Activated naive CD8-positive, alpha-beta T cell (primary cell): Measurements from ENCODE around the gene RBM12.
A peak's percentile ranks its signal among the peaks of the same experiment; 100 is the strongest.

Source experiments
- H3K27ac Mint-ChIP-seq: one replicate; pipeline ENCODE4 v1.8.0; 2021; ENCODE audit warnings: mixed read lengths
- H3K27me3 Mint-ChIP-seq: one replicate; pipeline ENCODE4 v1.8.0; 2021; ENCODE audit warnings: mixed read lengths
- H3K36me3 Mint-ChIP-seq: one replicate; pipeline ENCODE4 v1.8.0; 2021; ENCODE audit warnings: mixed read lengths
- H3K4me1 Mint-ChIP-seq: one replicate; pipeline ENCODE4 v1.8.0; 2021; ENCODE audit warnings: low read depth, mixed read lengths
- H3K4me3 Mint-ChIP-seq: one replicate; pipeline ENCODE4 v1.8.0; 2021; ENCODE audit warnings: mild to moderate bottlenecking, mixed read lengths
- H3K9me3 Mint-ChIP-seq: one replicate; pipeline ENCODE4 v1.8.0; 2021; ENCODE audit warnings: low read depth, mixed read lengths

The RBM12 gene

DNA sequence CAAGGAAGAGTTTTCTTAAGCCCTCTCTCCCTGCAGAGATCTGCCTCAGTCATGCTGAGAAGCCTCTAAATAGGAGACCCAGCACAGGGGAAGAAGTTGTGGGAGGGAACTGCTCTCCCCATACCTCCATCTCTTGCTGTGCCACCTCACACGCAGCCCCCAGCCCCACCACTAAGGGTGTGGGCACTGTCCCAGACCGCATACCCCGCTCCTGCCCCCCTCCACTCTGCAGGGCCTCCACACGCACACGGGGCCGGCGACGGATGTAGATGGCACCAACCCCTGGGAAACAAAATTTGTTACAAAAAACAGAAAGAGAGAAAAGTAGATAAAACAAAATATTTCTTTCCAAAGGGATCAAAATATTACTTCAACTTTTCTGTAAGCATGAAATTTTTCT is 10.2 kb upstream of the RBM12 start:
- H3K9me3 Mint-ChIP-seq: no peaks in the 10 kb centered on the region
- H3K4me3 Mint-ChIP-seq: no peak overlapping the region
- no peak overlapping the region for H3K27ac Mint-ChIP-seq
- H3K4me1 Mint-ChIP-seq: no peaks in the 10 kb centered on the region
- peaks cover 2% of the 10 kb centered on the region for H3K36me3 Mint-ChIP-seq
- H3K27me3 Mint-ChIP-seq: no peaks in the 10 kb centered on the region

DNA sequence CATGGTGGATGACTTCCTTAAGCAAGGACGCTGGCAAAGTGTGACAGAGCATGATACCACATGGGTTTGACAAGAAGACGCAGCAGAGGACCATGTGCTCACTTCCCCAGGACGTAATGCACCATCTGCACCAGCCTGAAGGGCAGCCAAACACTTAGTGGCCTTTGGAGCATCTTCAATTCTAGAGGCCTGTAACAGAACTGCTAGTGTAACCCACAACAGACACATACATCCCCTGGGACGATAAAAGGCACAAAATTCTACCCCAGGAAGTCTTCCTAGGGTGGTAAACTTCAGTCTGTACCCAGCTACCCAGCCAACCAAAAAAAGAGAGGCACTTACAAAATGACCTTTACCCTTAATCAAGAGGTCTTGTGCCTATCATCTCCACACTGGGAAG is 9.2 kb upstream of the RBM12 start:
- H3K4me1 Mint-ChIP-seq: no peaks in the 10 kb centered on the region
- H3K9me3 Mint-ChIP-seq: no peaks in the 10 kb centered on the region
- H3K27me3 Mint-ChIP-seq: no peaks in the 10 kb centered on the region
- peaks cover 3% of the 10 kb centered on the region for H3K36me3 Mint-ChIP-seq
- no peak overlapping the region for H3K4me3 Mint-ChIP-seq
- no peak overlapping the region for H3K27ac Mint-ChIP-seq

DNA sequence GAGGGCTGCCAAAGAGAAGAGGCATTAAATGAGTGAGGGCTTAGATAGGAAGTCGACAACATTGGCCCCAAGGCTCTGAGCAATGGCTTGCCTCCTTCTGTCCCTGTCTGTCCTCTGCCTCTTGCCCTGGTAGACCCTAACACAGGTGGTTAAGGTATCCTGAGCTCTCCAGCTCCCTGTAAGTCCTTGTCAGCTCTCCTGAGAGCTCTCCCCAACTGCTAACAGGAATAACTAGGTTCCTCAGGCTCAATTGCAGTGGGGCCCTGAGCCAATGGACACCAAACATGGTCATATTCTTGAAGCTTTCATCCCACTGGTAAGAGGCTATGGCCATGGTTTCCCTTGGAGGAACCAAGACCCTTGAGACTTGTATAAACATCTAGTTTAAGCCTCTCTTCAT is 5.0 kb upstream of the RBM12 start:
- peaks cover 3% of the 10 kb centered on the region for H3K4me1 Mint-ChIP-seq
- no peaks in the 10 kb centered on the region for H3K27me3 Mint-ChIP-seq
- H3K9me3 Mint-ChIP-seq: no peaks in the 10 kb centered on the region
- H3K36me3 Mint-ChIP-seq: peaks cover 11% of the 10 kb centered on the region
- no peak overlapping the region for H3K27ac Mint-ChIP-seq
- H3K4me3 Mint-ChIP-seq: no peak overlapping the region

DNA sequence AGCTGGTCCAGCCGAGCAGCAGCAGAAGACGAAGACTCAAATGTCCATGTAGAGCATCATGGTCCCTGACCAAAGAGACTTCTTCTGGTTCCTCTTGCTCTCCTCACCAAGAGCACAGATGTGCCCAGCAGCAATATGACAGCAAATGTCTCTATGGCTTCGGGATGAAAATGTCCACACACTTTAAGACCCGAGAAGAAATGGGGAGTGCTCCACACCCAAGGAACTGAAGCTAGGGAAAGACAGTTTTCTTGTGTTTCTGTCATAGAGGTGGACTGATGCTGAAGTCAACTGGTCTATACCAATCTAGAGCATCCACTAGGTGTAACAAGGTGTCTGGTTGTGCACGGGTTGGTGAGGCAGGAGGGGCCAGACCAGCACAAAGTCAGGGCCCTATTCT is 4.5 kb upstream of the RBM12 start:
- Mint-ChIP-seq H3K36me3 (peaks cover 11% of the 10 kb centered on the region), H3K27me3 (no peaks in the 10 kb centered on the region), H3K4me1 (peaks cover 3% of the 10 kb centered on the region), H3K27ac (no peak overlapping the region), H3K9me3 (no peaks in the 10 kb centered on the region), H3K4me3 (no peak overlapping the region)

DNA sequence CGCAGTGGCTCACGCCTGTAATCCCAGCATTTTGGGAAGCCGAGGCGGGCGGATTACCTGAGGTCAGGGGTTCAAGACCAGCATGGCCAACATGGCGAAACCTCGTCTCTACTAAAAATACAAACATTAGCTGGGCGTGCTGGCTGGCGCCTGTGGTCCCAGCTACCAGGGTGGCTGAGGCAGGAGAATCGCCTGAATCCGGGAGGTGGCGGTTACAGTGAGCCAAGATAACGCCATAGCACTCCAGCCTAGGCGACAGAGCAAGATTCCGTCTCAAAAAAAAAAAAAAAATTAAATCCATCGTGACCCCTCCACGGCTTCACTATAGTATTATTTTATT is 1.2 kb upstream of the RBM12 start:
- Mint-ChIP-seq H3K4me1 (peaks cover 26% of the 10 kb centered on the region), H3K27ac (no peak overlapping the region), H3K36me3 (peaks cover 15% of the 10 kb centered on the region), H3K27me3 (no peaks in the 10 kb centered on the region), H3K9me3 (no peaks in the 10 kb centered on the region), H3K4me3 (no peak overlapping the region)

DNA sequence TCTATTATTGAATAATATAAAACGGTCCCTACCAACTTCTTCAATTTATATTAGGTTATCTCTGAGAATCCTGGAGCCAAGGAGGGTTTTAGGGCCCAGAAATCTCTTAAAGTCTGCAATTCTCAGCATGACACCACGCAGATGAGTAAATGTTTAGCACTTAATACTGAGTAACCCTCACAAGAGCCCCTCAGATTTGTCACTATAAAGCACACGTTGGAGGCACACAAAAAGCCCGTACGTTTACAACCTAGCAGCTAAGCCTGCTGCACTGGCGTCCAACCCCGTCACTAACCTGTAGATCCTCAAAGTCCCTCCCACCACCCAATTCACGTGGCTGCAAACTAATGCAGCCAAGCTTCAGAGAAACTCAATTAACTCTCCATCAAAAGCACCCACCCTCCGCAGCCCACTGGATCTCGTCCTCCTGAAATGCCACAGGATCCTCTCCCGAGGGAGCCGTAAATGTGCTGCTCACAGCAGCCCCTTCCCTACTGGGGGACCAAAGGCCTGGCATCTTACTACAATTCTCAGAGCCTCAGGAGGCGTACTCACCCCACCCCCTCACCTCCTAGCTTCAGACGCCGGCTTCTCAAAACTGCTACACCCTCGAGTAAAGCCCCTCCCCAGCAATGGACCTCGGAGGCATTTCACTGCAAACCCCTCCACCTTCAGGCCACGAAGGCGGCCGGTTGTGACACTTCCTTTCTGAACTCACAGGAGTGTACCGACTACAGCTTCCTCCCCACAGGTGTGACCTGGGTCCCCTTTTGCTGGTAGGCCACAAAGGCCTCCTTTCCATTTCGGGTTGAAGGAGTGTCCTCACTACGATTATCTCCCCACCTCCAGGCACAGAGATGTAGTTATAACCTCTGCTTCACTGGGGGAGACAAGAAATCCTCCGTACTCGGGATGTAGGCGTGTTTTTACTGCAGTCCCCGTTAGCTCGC is 909 bp downstream of the RBM12 start:
- Mint-ChIP-seq H3K4me3 (peak overlapping the region; percentile 96), H3K9me3 (no peaks in the 10 kb centered on the region), H3K36me3 (peaks cover 13% of the 10 kb centered on the region), H3K27ac (peak overlapping the region; percentile 100), H3K4me1 (peaks cover 46% of the 10 kb centered on the region), H3K27me3 (no peaks in the 10 kb centered on the region)

DNA sequence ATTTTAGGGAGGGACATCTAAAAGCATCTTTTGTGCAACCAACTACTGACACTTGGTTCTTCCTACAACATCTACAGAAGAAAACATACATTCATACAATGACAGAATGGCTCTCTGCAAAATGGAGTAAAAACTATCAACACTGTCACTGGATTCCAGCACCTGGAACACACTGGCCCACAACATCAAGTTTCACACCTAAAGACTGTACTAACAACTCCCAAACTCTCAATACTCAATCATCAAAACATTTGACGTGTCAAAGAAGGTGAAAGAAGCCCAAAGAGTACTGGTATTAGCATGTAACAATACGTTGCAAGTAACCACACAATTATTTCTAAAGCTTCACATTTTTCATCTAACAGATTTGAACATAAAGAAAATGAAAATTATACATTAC is 2.1 kb downstream of the RBM12 start:
- Mint-ChIP-seq H3K27ac (peak overlapping the region; percentile 100), H3K36me3 (peaks cover 6% of the 10 kb centered on the region), H3K27me3 (no peaks in the 10 kb centered on the region), H3K4me3 (peak overlapping the region; percentile 96), H3K4me1 (peaks cover 55% of the 10 kb centered on the region), H3K9me3 (no peaks in the 10 kb centered on the region)

DNA sequence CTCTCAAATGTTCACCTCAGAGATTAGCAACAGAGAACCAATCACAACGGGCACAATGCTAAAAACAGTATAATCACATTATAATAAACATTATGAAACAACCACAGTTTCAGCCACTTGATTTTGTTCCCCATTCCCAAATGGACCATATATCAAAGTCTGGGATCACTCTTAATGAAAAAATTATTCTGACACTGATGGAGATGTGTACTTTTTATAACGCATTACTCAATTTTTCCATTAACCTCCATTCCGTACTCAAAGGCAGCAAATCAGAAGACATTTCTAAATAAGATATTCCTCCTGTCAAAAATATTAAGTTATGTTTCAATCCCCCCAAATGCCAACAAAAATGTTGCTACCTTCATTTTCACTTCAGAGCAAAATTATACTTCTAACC is 2.8 kb downstream of the RBM12 start:
- Mint-ChIP-seq H3K27me3 (no peaks in the 10 kb centered on the region), H3K36me3 (peaks cover 10% of the 10 kb centered on the region), H3K9me3 (no peaks in the 10 kb centered on the region), H3K27ac (peak overlapping the region; percentile 100), H3K4me1 (peaks cover 62% of the 10 kb centered on the region), H3K4me3 (peak overlapping the region; percentile 96)

DNA sequence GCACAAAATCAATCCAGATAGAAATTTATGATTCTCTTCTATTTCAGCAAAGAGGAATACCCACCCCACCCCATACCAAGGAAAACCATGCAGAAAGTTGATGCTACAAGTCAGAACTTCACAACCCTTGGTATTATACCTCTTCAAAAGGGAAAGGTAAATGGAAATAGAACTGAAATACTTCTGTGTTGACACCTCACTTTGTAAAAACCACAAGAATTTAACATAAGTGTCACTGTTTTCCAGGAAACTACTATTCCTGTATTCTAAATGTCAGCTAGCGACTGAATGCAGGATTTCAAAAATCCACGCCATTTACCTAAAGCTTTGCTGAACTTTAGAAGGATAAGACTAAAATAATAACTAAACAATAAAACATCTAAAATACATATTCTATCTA is 3.6 kb downstream of the RBM12 start:
- Mint-ChIP-seq H3K4me1 (peaks cover 68% of the 10 kb centered on the region), H3K4me3 (peak overlapping the region; percentile 96), H3K27me3 (no peaks in the 10 kb centered on the region), H3K9me3 (no peaks in the 10 kb centered on the region), H3K36me3 (peaks cover 10% of the 10 kb centered on the region), H3K27ac (peak overlapping the region; percentile 100)

DNA sequence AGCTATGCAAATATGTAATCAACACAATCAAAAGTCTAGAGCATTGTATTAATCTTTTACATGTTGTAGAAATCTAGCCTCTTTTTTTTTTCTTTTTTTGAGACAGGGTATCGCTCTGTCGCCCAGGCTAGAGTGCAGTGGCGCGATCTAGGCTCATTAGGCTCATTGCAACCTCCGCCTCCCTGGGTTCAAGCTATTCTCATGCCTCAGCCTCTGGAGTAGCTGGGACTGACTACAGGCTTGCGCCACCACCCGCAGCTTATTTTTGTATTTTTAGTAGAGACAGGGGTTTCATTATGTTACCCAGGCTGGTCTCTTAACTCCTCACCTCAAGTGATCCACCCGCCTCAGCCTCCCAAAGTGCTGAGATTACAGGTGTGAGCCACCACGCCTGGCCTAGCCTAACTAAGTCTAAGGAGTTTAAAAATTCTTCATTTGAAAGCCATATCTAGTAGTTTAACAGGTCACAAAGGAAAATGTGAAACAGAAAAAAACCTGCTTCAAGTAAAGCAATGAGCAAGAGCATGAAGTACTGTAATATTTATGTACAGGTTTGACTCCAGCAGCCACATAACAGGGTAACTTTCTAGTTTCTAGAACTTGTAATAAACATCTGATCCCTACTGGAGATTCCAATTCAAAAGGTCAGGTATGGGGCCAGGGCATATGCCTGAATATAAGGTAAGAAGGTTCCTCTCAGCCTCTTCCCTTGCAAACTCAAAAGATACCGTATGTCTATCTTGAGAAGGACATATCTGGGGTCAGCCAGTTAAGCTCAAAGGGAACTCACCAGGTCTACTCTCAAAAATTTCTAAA is 4.4 kb downstream of the RBM12 start:
- H3K27ac Mint-ChIP-seq: peak overlapping the region; percentile 100
- H3K9me3 Mint-ChIP-seq: no peaks in the 10 kb centered on the region
- peak overlapping the region; percentile 96 for H3K4me3 Mint-ChIP-seq
- H3K27me3 Mint-ChIP-seq: no peaks in the 10 kb centered on the region
- H3K36me3 Mint-ChIP-seq: peaks cover 10% of the 10 kb centered on the region
- peaks cover 68% of the 10 kb centered on the region for H3K4me1 Mint-ChIP-seq

DNA sequence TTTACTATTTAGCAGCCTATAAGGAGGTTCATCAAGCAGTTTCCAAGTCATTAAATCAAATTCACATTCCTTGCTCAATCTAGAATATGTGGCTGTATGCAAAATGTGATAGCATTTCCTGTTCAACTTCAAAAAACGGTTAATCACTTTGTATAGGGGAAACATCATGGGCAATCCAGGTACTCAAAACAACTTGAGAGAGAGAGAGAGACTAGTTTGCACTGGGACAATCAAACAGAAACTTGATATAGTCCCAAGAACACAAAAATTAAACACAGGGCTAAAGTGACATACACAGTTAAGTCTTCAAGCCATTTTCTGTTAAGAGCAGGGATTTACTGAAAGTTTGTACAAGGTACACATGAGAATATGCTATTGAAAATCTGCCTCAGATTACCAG is 7.4 kb downstream of the RBM12 start:
- Mint-ChIP-seq H3K4me3 (peak overlapping the region; percentile 74), H3K4me1 (peaks cover 57% of the 10 kb centered on the region)

DNA sequence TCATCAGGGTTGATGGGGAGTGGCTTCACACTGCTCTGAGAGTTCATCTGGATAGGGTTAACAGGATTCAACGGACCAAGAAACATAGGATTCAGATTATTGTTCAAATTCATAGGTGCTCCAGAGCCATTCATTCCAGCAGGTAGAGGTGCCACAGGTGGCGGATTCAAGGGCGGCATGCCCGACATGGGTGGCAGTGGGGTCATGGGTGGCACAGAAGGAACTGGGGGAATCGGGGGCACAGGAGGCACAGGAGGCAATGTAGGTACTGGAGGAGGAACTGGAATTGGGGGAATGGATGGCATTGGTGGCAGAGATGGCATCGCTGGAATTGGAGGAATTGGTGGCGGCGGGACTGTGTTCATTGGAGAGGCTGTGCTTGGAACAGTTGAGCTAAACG is 10.3 kb downstream of the RBM12 start:
- no peaks in the 10 kb centered on the region for H3K9me3 Mint-ChIP-seq
- H3K4me3 Mint-ChIP-seq: no peak overlapping the region

More for the DNA sequence above, 7.4 kb downstream of the RBM12 start:
- Mint-ChIP-seq H3K27me3 (no peaks in the 10 kb centered on the region), H3K27ac (peak overlapping the region; percentile 86), H3K36me3 (peaks cover 10% of the 10 kb centered on the region), H3K9me3 (no peaks in the 10 kb centered on the region)

DNA sequence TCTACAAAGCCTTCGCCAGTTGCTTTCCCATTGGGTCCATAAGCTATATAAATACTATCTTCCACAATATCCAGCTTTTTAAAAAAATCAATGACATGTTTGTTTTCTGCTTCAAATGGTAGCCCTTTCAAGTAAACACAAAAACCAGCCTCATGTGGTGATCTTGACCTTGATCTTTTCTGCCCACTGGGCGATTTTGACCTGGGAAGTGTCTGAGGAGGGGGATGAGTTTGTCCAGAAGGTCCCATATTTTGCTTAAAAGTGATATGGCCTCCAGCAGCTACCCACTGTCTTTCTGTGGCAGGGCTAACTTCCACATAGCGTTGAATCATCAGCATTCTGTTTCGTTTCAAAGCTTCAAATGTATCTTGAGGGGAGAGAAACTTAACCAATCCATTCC is 10.8 kb downstream of the RBM12 start:
- Mint-ChIP-seq H3K4me1 (peaks cover 56% of the 10 kb centered on the region), H3K27me3 (no peaks in the 10 kb centered on the region), H3K27ac (no peak overlapping the region), H3K4me3 (no peak overlapping the region), H3K9me3 (no peaks in the 10 kb centered on the region), H3K36me3 (peaks cover 8% of the 10 kb centered on the region)

More for the DNA sequence above, 10.3 kb downstream of the RBM12 start:
- H3K4me1 Mint-ChIP-seq: peaks cover 56% of the 10 kb centered on the region
- H3K27ac Mint-ChIP-seq: no peak overlapping the region
- H3K36me3 Mint-ChIP-seq: peaks cover 9% of the 10 kb centered on the region
- H3K27me3 Mint-ChIP-seq: no peaks in the 10 kb centered on the region

DNA sequence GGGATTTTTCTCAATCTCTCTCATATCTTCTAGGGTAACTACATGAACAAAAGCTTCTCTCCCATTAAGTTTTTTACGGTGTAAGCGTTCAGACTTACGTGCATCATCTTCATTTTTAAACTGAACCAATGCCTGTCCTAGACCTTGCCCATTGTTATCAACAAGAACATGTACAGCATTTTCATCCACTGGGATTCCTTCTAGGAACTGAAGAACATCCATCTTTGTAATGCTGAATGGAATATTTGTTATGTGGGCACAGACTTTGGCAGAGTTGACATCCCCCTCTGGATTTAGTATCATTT is 11.3 kb downstream of the RBM12 start:
- Mint-ChIP-seq H3K4me1 (peaks cover 57% of the 10 kb centered on the region), H3K9me3 (no peaks in the 10 kb centered on the region), H3K27ac (no peak overlapping the region), H3K36me3 (peaks cover 6% of the 10 kb centered on the region), H3K4me3 (no peak overlapping the region), H3K27me3 (no peaks in the 10 kb centered on the region)

DNA sequence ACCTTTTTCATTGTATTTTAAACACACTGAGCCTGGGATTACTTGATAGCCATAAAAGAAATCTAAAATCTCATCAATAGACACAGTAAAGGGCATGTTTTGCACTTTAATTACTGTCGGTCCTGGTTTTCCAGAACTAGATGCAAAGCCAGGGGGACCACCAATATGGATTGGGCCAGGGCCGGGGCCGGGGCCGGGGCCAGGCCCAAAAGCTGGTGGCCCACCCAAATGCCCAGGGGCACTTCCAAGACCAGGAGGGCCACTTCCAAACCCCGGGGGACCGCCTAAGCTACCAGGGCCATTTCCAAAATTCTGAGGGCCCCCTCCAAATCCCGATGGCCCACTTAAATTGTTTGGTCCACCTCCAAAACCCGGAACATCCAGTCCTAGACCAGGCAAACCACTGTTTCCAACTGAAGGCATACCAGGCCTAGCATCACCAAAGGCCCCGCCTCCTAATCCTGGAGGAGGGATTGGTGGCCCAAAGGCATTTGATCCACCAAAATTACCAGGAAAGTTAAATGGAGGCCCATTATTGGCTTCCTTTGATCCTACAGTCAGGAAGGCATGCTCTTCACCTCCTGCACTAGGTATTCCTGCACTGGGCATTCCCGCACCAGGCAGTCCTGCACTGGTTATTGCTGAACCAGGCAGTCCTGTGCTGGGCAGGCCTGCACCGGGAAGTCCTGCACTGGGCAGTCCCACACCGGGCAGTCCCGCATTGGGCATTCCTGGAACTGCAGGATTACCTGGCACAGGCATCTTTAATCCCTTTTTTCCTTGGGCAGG is 11.9 kb downstream of the RBM12 start:
- peaks cover 6% of the 10 kb centered on the region for H3K36me3 Mint-ChIP-seq
- no peaks in the 10 kb centered on the region for H3K9me3 Mint-ChIP-seq
- H3K27me3 Mint-ChIP-seq: no peaks in the 10 kb centered on the region
- H3K27ac Mint-ChIP-seq: no peak overlapping the region
- peaks cover 58% of the 10 kb centered on the region for H3K4me1 Mint-ChIP-seq
- no peak overlapping the region for H3K4me3 Mint-ChIP-seq
